K562 (cell line): ENCODE data around the gene DYNC2H1. TPM values are rescaled to one million over a fixed set of nuclear protein-coding genes. Genes with fewer than 3 reads are reported as not detected.

Experiments used
- ATAC-seq: fragments of 200-7000 bp; cut with Tn5 transposase; 3 replicates; pipeline ENCODE4 v1.9.1; 2020; ENCODE audit warnings: moderate library complexity
- BruUV-seq: library from RNA; stranded (reverse); fragments of 400-500 nt; replicated peaks from 2 replicates; lab custom pipeline; 2021; lab: Mats Ljungman, UMichigan
- CTCF ChIA-PET: fragments of 300-600 bp; formaldehyde crosslinking; extraction: SDS; loops from one replicate; lab custom pipeline; 2021; ENCODE audit warnings: low intra/inter-chr PET ratio; lab: Yijun Ruan, JAX
- POLR2A ChIA-PET: fragments of 300-600, 350-650 bp; sonication (Branson Sonifier 250); formaldehyde crosslinking; extraction: SDS; loops from one replicate; lab custom pipeline; 2021; ENCODE audit warnings: antibody characterized with exemption, inconsistent platforms; lab: Yijun Ruan, JAX
- DNase-seq, 4 experiments: peaks; one replicate each; pipeline versions ENCODE4 v3.0.0 to v3.0.0-alpha.2; 2011 to 2018; ENCODE audit warnings: low spot score in 3 of 4, mixed read lengths in 3 of 4; ENCODE audit errors: extremely low read depth in 1 of 4
- FAIRE-seq: peaks from 2 replicates; lab custom pipeline; 2011; peaks lifted over from hg19 to GRCh38; lab: Jason Lieb, UNC
- H2AFZ ChIP-seq: 2 replicates; pipeline ENCODE4 v1.6.0; 2011; ENCODE audit warnings: low read depth, low read length, control low read depth, inconsistent platforms
- H3K27ac ChIP-seq: fragments of 200-600 bp; 3 replicates; pipeline ENCODE4 v1.8.0; 2011; ENCODE audit warnings: low read depth, mild to moderate bottlenecking, control low read depth, inconsistent platforms, low read length, moderate library complexity, mixed read lengths; ENCODE audit errors: extremely low read depth
- H3K27me3 ChIP-seq, 2 experiments: fragments of 300-600 bp in 1 of 2; 2 replicates in 1 of 2; 3 replicates in 1 of 2; pipeline versions ENCODE4 v1.6.0 to v1.8.0; 2011; ENCODE audit warnings: inconsistent platforms in 2 of 2, low read length in 2 of 2, mild to moderate bottlenecking in 1 of 2, mixed read lengths in 1 of 2, moderate library complexity in 1 of 2; ENCODE audit not compliant: control insufficient read depth in 2 of 2, insufficient read depth in 2 of 2
- H3K36me3 ChIP-seq: fragments of 300-600 bp; 3 replicates; pipeline ENCODE4 v1.8.0; 2011; ENCODE audit warnings: mild to moderate bottlenecking, low read length, inconsistent platforms; ENCODE audit not compliant: control insufficient read depth, insufficient read depth
- H3K4me1 ChIP-seq, 2 experiments: fragments of 200-600 bp in 1 of 2; replicated peaks in 1 of 2; 2 replicates in 1 of 2; 3 replicates in 1 of 2; pipeline versions ENCODE4 v1.5.1 to v1.8.0; 2011; ENCODE audit warnings: inconsistent platforms in 2 of 2, low read length in 2 of 2, mild to moderate bottlenecking in 1 of 2, mixed read lengths in 1 of 2, moderate library complexity in 1 of 2; ENCODE audit not compliant: control insufficient read depth in 2 of 2, insufficient read depth in 2 of 2
- H3K4me2 ChIP-seq: 2 replicates; pipeline ENCODE4 v1.6.1; 2011; ENCODE audit warnings: low read length, control low read depth, inconsistent platforms, mixed read lengths; ENCODE audit not compliant: insufficient read depth
- H3K4me3 ChIP-seq: fragments of 200-600 bp; sonication (generic), shearing (Covaris generic); 2 replicates; pipeline ENCODE4 v1.5.1; 2016; ENCODE audit warnings: control low read depth, inconsistent platforms
- H3K79me2 ChIP-seq: fragments of 200-600 bp; 3 replicates; pipeline ENCODE4 v1.8.0; 2011; ENCODE audit warnings: low read length, inconsistent platforms; ENCODE audit not compliant: control insufficient read depth, insufficient read depth
- H3K9ac ChIP-seq, 2 experiments: 2 replicates each; pipeline versions ENCODE4 v1.6.0 to v1.6.1; 2011; ENCODE audit warnings: low read depth in 2 of 2, low read length in 2 of 2, control low read depth in 1 of 2, inconsistent platforms in 1 of 2, mild to moderate bottlenecking in 1 of 2, mixed read lengths in 1 of 2; ENCODE audit not compliant: insufficient read depth in 1 of 2
- H3K9me1 ChIP-seq: one replicate; pipeline ENCODE4 v1.6.0; 2011; ENCODE audit warnings: inconsistent platforms, mild to moderate bottlenecking, low read length, moderate library complexity; ENCODE audit not compliant: control insufficient read depth, insufficient read depth
- H3K9me3 ChIP-seq: replicated peaks from 2 replicates; pipeline ENCODE4 v1.5.1; 2011; ENCODE audit warnings: low read depth, low read length, inconsistent platforms; ENCODE audit not compliant: control insufficient read depth, insufficient read depth
- H4K20me1 ChIP-seq: replicated peaks from 2 replicates; pipeline ENCODE4 v1.6.1; 2011; ENCODE audit warnings: low read length, inconsistent platforms, mixed read lengths; ENCODE audit not compliant: control insufficient read depth, insufficient read depth
- ARID3B ChIP-seq: fragments of 250-450 bp; sonication (Bioruptor Pico); IDR thresholded peaks from 2 replicates; pipeline ENCODE4 v1.4.0; 2020; ENCODE audit warnings: borderline replicate concordance
- BCLAF1 ChIP-seq, 2 experiments: fragments of 450-650 bp in 1 of 2; IDR thresholded peaks; 2 replicates each; pipeline ENCODE4 v1.6.1; 2011 to 2017; ENCODE audit warnings: low read depth in 2 of 2, antibody characterized with exemption in 1 of 2, borderline replicate concordance in 1 of 2, low read length in 1 of 2, mild to moderate bottlenecking in 1 of 2, mixed read lengths in 1 of 2; ENCODE audit not compliant: control insufficient read depth in 1 of 2
- DDX20 ChIP-seq: fragments of 450-650 bp; IDR thresholded peaks from 2 replicates; pipeline ENCODE4 v1.6.1; 2016; ENCODE audit warnings: missing genetic modification characterization, low read depth, mild to moderate bottlenecking, missing compliant biosample characterization, moderate library complexity
- HDGF ChIP-seq: fragments of 450-650 bp; IDR thresholded peaks from 2 replicates; pipeline ENCODE4 v1.6.1; 2016
- NFIC ChIP-seq: fragments of 450-650 bp; IDR thresholded peaks from 2 replicates; pipeline ENCODE4 v1.6.1; 2017; ENCODE audit warnings: mild to moderate bottlenecking, inconsistent platforms
- NKRF ChIP-seq: fragments of 450-650 bp; IDR thresholded peaks from 2 replicates; pipeline ENCODE4 v1.6.1; 2016; ENCODE audit warnings: borderline replicate concordance
- SMAD2 ChIP-seq: fragments of 150-350 bp; IDR thresholded peaks from 2 replicates; pipeline ENCODE4 v1.6.1; 2014; ENCODE audit warnings: low read depth, mild to moderate bottlenecking, low read length
- THAP12 ChIP-seq: fragments of 250-450 bp; sonication (Bioruptor Pico); IDR thresholded peaks from 2 replicates; pipeline ENCODE4 v1.9.0; 2021; ENCODE audit warnings: mild to moderate bottlenecking, inconsistent platforms
- ZBTB17 ChIP-seq: fragments of 450-650 bp; formaldehyde crosslinking; IDR thresholded peaks from 2 replicates; pipeline ENCODE4 v1.4.0; 2020; ENCODE audit warnings: mild to moderate bottlenecking
- ZNF121 ChIP-seq: sonication (generic); formaldehyde crosslinking; conservative IDR thresholded peaks from 2 replicates; pipeline ENCODE4 v1.8.0; 2022; ENCODE audit warnings: missing genetic modification reagents
- in situ Hi-C: fragments of 300-500 bp; cut with MboI; formaldehyde crosslinking; loops from 4 replicates; pipeline ENCODE4 v1.15.0; 2018; ENCODE audit warnings: inconsistent platforms, mixed read lengths
- intact Hi-C: fragments of 100-400 bp; cut with micrococcal nuclease; formaldehyde crosslinking; loops from 2 replicates; pipeline ENCODE4 v1.14.2; 2022
- polyA plus RNA-seq, 8 experiments: library from polyadenylated mRNA; depleted of rRNA in 4 of 8; stranded (reverse) in 5 of 8; unstranded in 3 of 8; fragments of >200 nt; fragmentation: Nextera tagmentation in 2 of 8; fragmentation: Illumina TruSeq in 1 of 8; extraction: Ambion mirVana in 2 of 8; extraction: Trizol in 1 of 8; gene quantifications; 2 replicates each; pipeline versions ENCODE4 v1.2.1 to v1.2.3, GENCODE V29; 2011 to 2014; ENCODE audit warnings: inconsistent platforms in 1 of 8, missing spikeins in 1 of 8
- total RNA-seq, 7 experiments: library from RNA; depleted of rRNA in 6 of 7; stranded (reverse); fragments of >200 nt in 6 of 7; fragmentation: Illumina TruSeq in 2 of 7; extraction: Trizol in 2 of 7; gene quantifications; 2 replicates each; pipeline versions ENCODE4 v1.2.1 to v1.2.3, GENCODE V29; 2011 to 2021; ENCODE audit warnings: low replicate concordance in 1 of 7

DYNC2H1 gene
- total and polyA plus RNA-seq, 9 of the 15 experiments (the other 6 are each of a cell fraction or from before 2014, with no cell fraction given): 0.08 to 0.64 (median 0.20) TPM

- ATAC-seq (no peak), FAIRE-seq (no peak), DNase-seq (no peak)
- Histone ChIP-seq H3K9me1 (no peaks in the 10 kb centered on the region), H3K9ac (no peak overlapping the region), H3K4me1 (no peaks in the 10 kb centered on the region), H3K36me3 (no peaks in the 10 kb centered on the region), H3K9me3 (no peaks in the 10 kb centered on the region; the same call in 1 of the 2 replicates), H3K4me2 (no peak overlapping the region), H2AFZ (no peak overlapping the region), H3K4me3 (no peak overlapping the region), H3K27ac (no peak overlapping the region), H3K79me2 (no peaks in the 10 kb centered on the region), H3K27me3 (no peaks in the 10 kb centered on the region), H4K20me1 (no peaks in the 10 kb centered on the region)
- POLR2A ChIA-PET: no interaction called here
- TF ChIP-seq ARID3B (no peak), HDGF (no peak), SMAD2 (no peak), ZBTB17 (CRISPR knock-in tag) (no peak), NKRF (no peak), DDX20 (tag) (no peak), ZNF121 (CRISPR knock-in tag) (no peak), BCLAF1 (IDR thresholded peaks at IDR 0.05; ENCODE audit: borderline replicate concordance in 1 of 2, control insufficient read depth in 1 of 2, low read depth in 2 of 2, low read length in 1 of 2) (no peak), THAP12 (no peak), NFIC (no peak)
- CTCF ChIA-PET: no interaction called here
- in situ Hi-C loops (no loop called here), intact Hi-C loops (no loop called here)
- BruUV-seq: no TSS peak
These were observed 164.8 kb downstream of the DYNC2H1 start for GRCh38 chr11:103274025-103274424.
